ENCODE measurements around the gene ATF4. TPM values are rescaled to one million over a fixed set of nuclear protein-coding genes. Genes with fewer than 3 reads are reported as not detected.

ATF4 gene
- polyA plus RNA-seq, 4 donors: 274 to 319 (median 300) TPM

Other genes with a start within 250 kb of the ATF4 start
- 1,000 to 10,000 TPM; 2,902 to 3,578 (median 3,212) TPM for gene RPL3, start 200.9 kb upstream of the ATF4 start, polyA plus RNA-seq (ENCODE audit: insufficient read length in 4 of 4)
- 10 to 100 TPM; 16.0 to 29.9 (median 25.1) TPM for gene SYNGR1, start 170.6 kb upstream of the ATF4 start, polyA plus RNA-seq (ENCODE audit: insufficient read length in 4 of 4)
- gene TAB1, start 120.8 kb upstream of the ATF4 start, polyA plus RNA-seq (ENCODE audit: insufficient read length in 4 of 4): 10 to 100 TPM; 24.8 to 37.3 (median 31.6) TPM
- 10 to 100 TPM; 18.4 to 31.1 (median 25.7) TPM for gene MGAT3, start 63.5 kb upstream of the ATF4 start, polyA plus RNA-seq (ENCODE audit: insufficient read length in 4 of 4)
- gene MIEF1, start 18.3 kb upstream of the ATF4 start, polyA plus RNA-seq (ENCODE audit: insufficient read length in 4 of 4): 10 to 100 TPM; 33.5 to 36.6 (median 34.2) TPM
- gene RPS19BP1, start 12.2 kb downstream of the ATF4 start, polyA plus RNA-seq (ENCODE audit: insufficient read length in 4 of 4): 10 to 100 TPM; 48.3 to 80.2 (median 55.6) TPM
- gene CACNA1I, start 50.2 kb downstream of the ATF4 start, polyA plus RNA-seq (ENCODE audit: insufficient read length in 4 of 4): under 1 TPM; 0.04 to 0.13 (median 0.06) TPM